Measurements from ENCODE around the gene AHRR. TPM values are rescaled to one million over a fixed set of nuclear protein-coding genes. Genes with fewer than 3 reads are reported as not detected.

The AHRR gene
- total RNA-seq, 1 donor from 2014 or later, result 0.29 TPM

DNA sequence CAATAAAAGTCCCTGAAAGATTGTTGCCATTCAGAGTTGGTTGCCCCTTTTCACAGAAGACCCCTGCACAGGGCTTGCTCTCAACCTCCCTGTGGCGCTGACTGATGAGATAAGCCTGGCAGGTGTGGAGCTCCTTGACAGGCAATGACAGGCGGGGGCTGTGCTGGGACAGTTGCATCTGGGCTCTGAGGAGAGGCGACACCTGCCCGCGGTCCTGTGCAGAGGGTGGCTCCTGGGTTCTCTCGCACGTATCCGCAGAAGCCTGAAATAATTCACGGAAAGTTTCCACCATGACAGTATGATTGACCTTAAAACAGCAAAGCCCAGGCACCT is 101.7 kb downstream of the AHRR start:
- TF ChIP-seq, protein P1, sequence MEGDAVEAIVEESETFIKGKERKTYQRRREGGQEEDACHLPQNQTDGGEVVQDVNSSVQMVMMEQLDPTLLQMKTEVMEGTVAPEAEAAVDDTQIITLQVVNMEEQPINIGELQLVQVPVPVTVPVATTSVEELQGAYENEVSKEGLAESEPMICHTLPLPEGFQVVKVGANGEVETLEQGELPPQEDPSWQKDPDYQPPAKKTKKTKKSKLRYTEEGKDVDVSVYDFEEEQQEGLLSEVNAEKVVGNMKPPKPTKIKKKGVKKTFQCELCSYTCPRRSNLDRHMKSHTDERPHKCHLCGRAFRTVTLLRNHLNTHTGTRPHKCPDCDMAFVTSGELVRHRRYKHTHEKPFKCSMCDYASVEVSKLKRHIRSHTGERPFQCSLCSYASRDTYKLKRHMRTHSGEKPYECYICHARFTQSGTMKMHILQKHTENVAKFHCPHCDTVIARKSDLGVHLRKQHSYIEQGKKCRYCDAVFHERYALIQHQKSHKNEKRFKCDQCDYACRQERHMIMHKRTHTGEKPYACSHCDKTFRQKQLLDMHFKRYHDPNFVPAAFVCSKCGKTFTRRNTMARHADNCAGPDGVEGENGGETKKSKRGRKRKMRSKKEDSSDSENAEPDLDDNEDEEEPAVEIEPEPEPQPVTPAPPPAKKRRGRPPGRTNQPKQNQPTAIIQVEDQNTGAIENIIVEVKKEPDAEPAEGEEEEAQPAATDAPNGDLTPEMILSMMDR (conservative IDR thresholded peaks at IDR 0.05; ENCODE audit: low read depth, low read length), result no peak
- DNase-seq (ENCODE audit: low read depth), result no peak
- H3K4me3 ChIP-seq (ENCODE audit: low read depth, low read length), result no peak overlapping the region

DNA sequence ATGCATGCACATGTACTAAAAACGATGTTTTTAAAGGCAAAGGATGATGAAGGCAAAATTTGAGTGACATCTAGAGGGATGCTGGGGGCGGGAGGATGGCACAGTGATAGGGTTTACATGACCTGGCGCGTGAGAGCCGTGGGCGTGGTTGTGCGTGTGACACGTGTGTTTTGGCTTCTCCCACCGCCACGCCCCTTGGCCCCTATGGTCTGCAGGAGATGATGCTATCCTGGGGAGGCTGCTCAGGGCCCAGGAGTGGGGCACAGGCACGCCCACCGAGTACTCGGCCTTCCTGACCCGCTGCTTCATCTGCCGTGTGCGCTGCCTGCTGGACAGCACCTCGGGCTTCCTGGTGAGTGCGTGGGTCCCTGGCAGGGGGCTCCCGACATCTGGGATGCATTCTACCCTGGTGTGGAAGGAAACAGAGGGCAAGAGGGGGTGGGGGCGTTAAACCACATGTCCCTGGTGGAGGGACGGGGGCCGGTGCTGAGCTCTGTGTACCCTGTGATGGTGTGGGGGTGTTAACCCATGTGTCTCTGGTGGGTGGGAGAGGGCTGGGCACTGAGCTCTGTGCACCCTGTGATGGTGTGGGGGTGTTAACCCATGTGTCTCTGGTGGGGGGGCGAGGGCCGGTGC is 102.2 kb downstream of the AHRR start:
- H3K4me3 ChIP-seq (ENCODE audit: low read depth, low read length), result no peak overlapping the region
- TF ChIP-seq, protein P1 (conservative IDR thresholded peaks at IDR 0.05; ENCODE audit: low read depth, low read length), result no peak
- DNase-seq (ENCODE audit: low read depth), result no peak

DNA sequence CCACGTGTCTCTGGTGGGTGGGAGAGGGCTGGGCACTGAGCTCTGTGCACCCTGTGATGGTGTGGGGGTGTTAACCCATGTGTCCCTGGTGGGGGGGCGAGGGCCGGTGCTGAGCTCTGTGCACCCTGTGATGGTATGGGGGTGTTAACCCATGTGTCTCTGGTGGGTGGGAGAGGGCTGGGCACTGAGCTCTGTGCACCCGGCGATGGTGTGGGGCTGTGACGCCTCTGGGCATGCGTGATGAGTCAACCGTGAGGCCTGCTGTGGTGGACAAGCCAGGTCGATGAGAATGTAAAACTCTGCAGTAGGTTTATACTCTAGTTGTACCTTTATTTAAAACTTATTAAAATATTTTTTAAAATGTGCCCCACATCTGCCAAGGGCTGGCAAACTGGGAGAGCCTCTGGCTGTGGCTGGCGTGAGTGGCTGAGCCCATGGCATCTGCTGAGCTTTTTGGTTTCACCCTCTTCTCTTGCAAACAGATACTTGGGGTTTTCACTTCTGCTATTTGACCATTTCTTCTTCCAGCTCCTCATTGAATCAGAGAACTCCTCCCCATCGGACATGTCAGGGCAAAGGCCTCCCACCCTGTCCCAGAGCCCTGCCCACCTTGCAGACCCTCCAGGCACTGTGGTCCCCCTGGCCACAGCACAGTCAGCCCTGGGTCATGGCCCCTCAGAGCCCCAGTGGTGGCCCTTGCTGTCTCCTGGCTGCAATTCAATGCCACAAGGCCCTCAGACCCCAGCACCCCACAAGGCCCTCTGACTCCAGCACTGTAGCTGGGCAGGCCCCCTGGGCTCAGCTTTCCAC is 103.0 kb downstream of the AHRR start:
- DNase-seq (ENCODE audit: low read depth), result no peak
- TF ChIP-seq, protein P1 (conservative IDR thresholded peaks at IDR 0.05; ENCODE audit: low read depth, low read length), result no peak
- no peak overlapping the region for H3K4me3 ChIP-seq (ENCODE audit: low read depth, low read length)

DNA sequence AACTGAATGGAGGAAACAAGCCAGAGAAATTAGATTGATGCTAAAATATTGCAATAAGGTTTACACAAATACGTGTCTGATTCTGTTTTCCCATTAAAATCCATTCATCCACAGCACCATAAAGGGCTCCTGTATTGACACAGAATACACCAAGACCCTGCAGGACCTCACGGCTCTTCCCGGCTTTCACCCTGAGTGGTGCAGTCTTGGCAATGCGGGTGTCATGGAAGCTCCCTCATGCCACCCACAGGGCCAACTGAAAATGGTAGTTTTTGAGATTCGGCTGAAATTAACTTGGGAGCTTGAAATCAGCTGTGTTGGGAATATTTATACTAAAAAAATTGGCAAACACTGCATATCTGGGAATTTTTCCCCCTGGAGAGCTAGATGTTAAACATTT is 104.2 kb downstream of the AHRR start:
- TF ChIP-seq, protein P1 (conservative IDR thresholded peaks at IDR 0.05; ENCODE audit: low read depth, low read length), result peak; percentile 40
- no peak overlapping the region for H3K4me3 ChIP-seq (ENCODE audit: low read depth, low read length)
- no peak for DNase-seq (ENCODE audit: low read depth)

DNA sequence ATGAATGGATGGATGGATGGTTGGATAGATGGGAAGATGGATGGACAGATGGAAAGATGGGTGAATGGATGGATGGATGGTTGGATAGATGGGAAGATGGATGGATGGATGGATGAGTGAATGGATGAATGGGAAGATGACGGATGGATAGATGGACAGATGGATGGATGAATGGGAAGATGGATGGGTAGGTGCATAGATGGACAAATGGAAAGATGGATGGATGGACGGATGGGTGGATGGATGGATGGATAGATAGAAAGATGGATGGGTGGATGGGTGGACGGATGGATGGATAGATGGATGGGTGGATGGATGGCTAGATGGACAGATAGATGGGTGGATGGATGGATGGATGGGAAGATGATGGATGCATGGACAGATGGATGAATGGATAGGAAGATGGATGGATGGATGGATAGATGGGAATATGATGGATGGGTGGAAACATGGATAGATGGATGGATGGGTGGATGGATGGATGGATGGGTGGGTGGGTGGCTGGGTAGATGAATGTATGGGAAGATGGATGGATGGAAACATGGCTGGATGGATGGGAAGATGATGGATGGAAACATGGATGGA is 105.0 kb downstream of the AHRR start:
- no peak for DNase-seq (ENCODE audit: low read depth)
- no peak overlapping the region for H3K4me3 ChIP-seq (ENCODE audit: low read depth, low read length)
- TF ChIP-seq, protein P1 (conservative IDR thresholded peaks at IDR 0.05; ENCODE audit: low read depth, low read length), result no peak

DNA sequence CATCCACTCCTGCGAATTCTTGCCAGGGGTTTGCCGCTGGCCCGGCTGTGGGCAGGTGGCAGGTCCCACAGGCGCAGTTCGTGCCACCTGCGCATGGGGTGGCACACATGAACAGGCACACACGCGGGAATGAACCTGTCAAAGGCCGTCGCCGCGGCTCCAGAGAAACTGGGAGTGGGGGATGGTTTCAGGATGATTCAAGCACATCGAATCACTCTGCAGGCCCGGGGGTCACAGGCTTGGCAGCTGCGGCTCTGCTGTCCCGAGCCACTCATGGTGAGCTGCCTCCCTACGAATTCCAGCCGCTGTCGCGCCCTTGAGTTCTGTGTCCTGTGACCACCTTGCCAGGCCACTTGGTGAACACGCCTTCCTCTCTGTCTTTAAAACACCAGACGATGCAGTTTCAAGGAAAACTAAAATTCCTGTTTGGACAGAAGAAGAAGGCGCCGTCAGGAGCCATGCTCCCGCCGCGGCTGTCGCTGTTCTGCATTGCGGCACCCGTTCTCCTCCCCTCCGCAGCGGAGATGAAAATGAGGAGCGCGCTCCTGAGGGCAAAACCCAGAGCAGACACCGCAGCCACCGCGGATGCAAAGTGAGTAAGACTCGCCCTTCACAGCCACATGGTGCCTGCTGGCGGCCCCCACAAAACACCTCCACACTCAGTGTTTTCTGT is 106.0 kb downstream of the AHRR start:
- no peak overlapping the region for H3K4me3 ChIP-seq (ENCODE audit: low read depth, low read length)
- TF ChIP-seq, protein P1 (conservative IDR thresholded peaks at IDR 0.05; ENCODE audit: low read depth, low read length), result no peak
- DNase-seq (ENCODE audit: low read depth), result no peak

All from epithelial cell of proximal tubule (primary cell).